HCT116 (cell line): Measurements from ENCODE around the gene CLIC5. TPM values are rescaled to one million over a fixed set of nuclear protein-coding genes. Genes with fewer than 3 reads are reported as not detected.

ENCODE experiments used
- ATAC-seq: fragments of 200-7000 bp; cut with Tn5 transposase; 2 replicates; pipeline ENCODE4 v1.9.1; 2020; ENCODE audit warnings: mild to moderate bottlenecking, moderate library complexity
- BruUV-seq: library from RNA; stranded (reverse); fragments of 400-500 nt; replicated peaks from 2 replicates; lab custom pipeline; 2021; lab: Mats Ljungman, UMichigan
- CTCF ChIA-PET: fragments of 300-600 bp; sonication (Branson Sonifier 250); formaldehyde crosslinking; loops from one replicate; lab custom pipeline; 2021; ENCODE audit warnings: antibody characterized with exemption; lab: Charles Lee
- POLR2A ChIA-PET: fragments of 300-600, 350-600 bp; sonication (Branson Sonifier 250); formaldehyde crosslinking; loops from one replicate; lab custom pipeline; 2021; ENCODE audit warnings: antibody characterized with exemption; lab: Charles Lee
- RAD21 ChIA-PET, 2 experiments: fragments of 300-600 bp; sonication (Branson Sonifier 250); formaldehyde crosslinking; loops; one replicate each; lab custom pipeline; 2023; ENCODE audit warnings: low total read pairs in 2 of 2; ENCODE audit not compliant: uncharacterized antibody in 2 of 2, unreplicated experiment in 2 of 2, low non-redundant PET in 1 of 2; lab: Charles Lee
- DNase-seq: peaks from one replicate; pipeline ENCODE4 v3.0.0-alpha.2; 2010; ENCODE audit warnings: low read depth, low spot score
- H2AFZ ChIP-seq: fragments of 200-600 bp; shearing (Covaris generic), sonication (generic); 2 replicates; pipeline ENCODE4 v1.6.1; 2017; ENCODE audit warnings: low read depth, mixed run types, mixed read lengths, antibody characterized with exemption, low read length; ENCODE audit not compliant: poor library complexity, severe bottlenecking
- H3K27ac ChIP-seq: 2 replicates; pipeline ENCODE4 v1.5.1; 2012; ENCODE audit warnings: low read depth, low read length
- H3K27me3 ChIP-seq: fragments of 200-600 bp; sonication (generic); 2 replicates; pipeline ENCODE4 v1.6.1; 2016; ENCODE audit warnings: mixed run types, low read length, mixed read lengths; ENCODE audit not compliant: insufficient read depth
- H3K36me3 ChIP-seq, 2 experiments: fragments of 200-500 bp in 1 of 2; fragments of 200-600 bp in 1 of 2; sonication (Bioruptor generic) in 1 of 2; sonication (generic) in 1 of 2; 2 replicates each; pipeline versions ENCODE4 v1.5.1 to v1.6.1; 2014 to 2016; ENCODE audit warnings: low read length in 2 of 2, inconsistent platforms in 1 of 2, mixed read lengths in 1 of 2, mixed run types in 1 of 2; ENCODE audit not compliant: insufficient read depth in 2 of 2, control insufficient read depth in 1 of 2
- H3K4me1 ChIP-seq, 2 experiments: fragments of 200-600 bp in 1 of 2; sonication (generic) in 1 of 2; 2 replicates each; pipeline versions ENCODE4 v1.5.1 to v1.6.1; 2012 to 2017; ENCODE audit warnings: low read length in 2 of 2, inconsistent platforms in 1 of 2, mild to moderate bottlenecking in 1 of 2, mixed read lengths in 1 of 2, mixed run types in 1 of 2, moderate library complexity in 1 of 2; ENCODE audit not compliant: insufficient read depth in 2 of 2, control insufficient read depth in 1 of 2
- H3K4me2 ChIP-seq: fragments of 200-600 bp; sonication (generic); 2 replicates; pipeline ENCODE4 v1.6.1; 2017; ENCODE audit warnings: mixed run types, low read length, mixed read lengths
- H3K4me3 ChIP-seq, 2 experiments: fragments of 200-600 bp in 1 of 2; sonication (generic) in 1 of 2; replicated peaks in 1 of 2; 2 replicates each; pipeline ENCODE4 v1.5.1; 2011 to 2016; ENCODE audit warnings: low read length in 2 of 2, control low read depth in 1 of 2, low read depth in 1 of 2, mild to moderate bottlenecking in 1 of 2, mixed read lengths in 1 of 2, mixed run types in 1 of 2
- H3K79me2 ChIP-seq: fragments of 200-600 bp; sonication (generic); 2 replicates; pipeline ENCODE4 v1.6.1; 2017; ENCODE audit warnings: mild to moderate bottlenecking, mixed run types, low read length, moderate library complexity, mixed read lengths; ENCODE audit not compliant: insufficient read depth
- H3K9ac ChIP-seq: fragments of 200-600 bp; sonication (generic); 2 replicates; pipeline ENCODE4 v1.6.1; 2016; ENCODE audit warnings: low read length, mixed read lengths
- H3K9me2 ChIP-seq: fragments of 200-600 bp; sonication (generic), shearing (Covaris generic); 2 replicates; pipeline ENCODE4 v1.6.1; 2017; ENCODE audit warnings: mixed run types, mild to moderate bottlenecking, moderate library complexity; ENCODE audit not compliant: insufficient read depth
- H3K9me3 ChIP-seq, 2 experiments: fragments of 200-500 bp in 1 of 2; fragments of 200-600 bp in 1 of 2; sonication (Bioruptor generic) in 1 of 2; sonication (generic) in 1 of 2; 2 replicates each; pipeline ENCODE4 v1.6.1; 2014 to 2017; ENCODE audit warnings: low read length in 2 of 2, mixed read lengths in 2 of 2, inconsistent platforms in 1 of 2, low read depth in 1 of 2, mild to moderate bottlenecking in 1 of 2, mixed run types in 1 of 2, moderate library complexity in 1 of 2; ENCODE audit not compliant: control insufficient read depth in 1 of 2, insufficient read depth in 1 of 2
- H4K20me1 ChIP-seq: fragments of 200-600 bp; sonication (generic), shearing (Covaris generic); 2 replicates; pipeline ENCODE4 v1.6.1; 2017; ENCODE audit warnings: mixed run types, mild to moderate bottlenecking, moderate library complexity; ENCODE audit not compliant: insufficient read depth
- POLR2A ChIP-seq: IDR thresholded peaks from 2 replicates; pipeline ENCODE4 v1.7.0; 2011; ENCODE audit warnings: borderline replicate concordance; ENCODE audit not compliant: insufficient read depth, insufficient read length; ENCODE audit errors: extremely low read depth
- REST ChIP-seq: IDR thresholded peaks from 2 replicates; pipeline ENCODE4 v1.6.1; 2012; ENCODE audit warnings: low read depth
- SIN3A ChIP-seq: IDR thresholded peaks from 2 replicates; pipeline ENCODE4 v1.6.1; 2012; ENCODE audit warnings: low read depth
- SP1 ChIP-seq: IDR thresholded peaks from 2 replicates; pipeline ENCODE4 v1.6.1; 2012; ENCODE audit warnings: low read depth
- SRF ChIP-seq: IDR thresholded peaks from 2 replicates; pipeline ENCODE4 v1.6.1; 2012; ENCODE audit warnings: low read depth
- ZBTB33 ChIP-seq: IDR thresholded peaks from 2 replicates; pipeline ENCODE4 v1.6.1; 2011; ENCODE audit warnings: mild to moderate bottlenecking, low read length, moderate library complexity; ENCODE audit not compliant: insufficient replicate concordance; ENCODE audit errors: extremely low read depth
- intact Hi-C: fragments of 100-400 bp; cut with micrococcal nuclease; formaldehyde crosslinking; loops from 2 replicates; pipeline ENCODE4 v1.10.0; 2022
- total RNA-seq: library from RNA; stranded (reverse); gene quantifications from one replicate; pipeline ENCODE4 v1.2.1, GENCODE V29; 2021; ENCODE audit not compliant: unreplicated experiment

CLIC5 gene
- total RNA-seq, 1 experiment from 2014 or later: 0.20 TPM

- intact Hi-C loops: no loop called here
- Histone ChIP-seq H3K9me2 (no peaks in the 10 kb centered on the region), H3K27me3 (no peaks in the 10 kb centered on the region), H4K20me1 (no peaks in the 10 kb centered on the region), H3K4me2 (no peak overlapping the region), H3K4me3 (no peak overlapping the region), H3K4me1 (peaks cover 2 to 15% of the 10 kb centered on the region in 2 experiments; a peak in 2 of 4 replicates), H3K9me3 (no peaks in the 10 kb centered on the region), H3K9ac (no peak overlapping the region), H3K79me2 (no peaks in the 10 kb centered on the region), H2AFZ (no peak overlapping the region), H3K36me3 (no peaks in the 10 kb centered on the region), H3K27ac (no peak overlapping the region)
- TF ChIP-seq REST (no peak), POLR2A (no peak), ZBTB33 (no peak), SIN3A (no peak), SRF (no peak), SP1 (no peak)
- POLR2A ChIA-PET: no interaction called here
- RAD21 ChIA-PET: no interaction called here
- no peak for DNase-seq
- no TSS peak for BruUV-seq
- CTCF ChIA-PET: no interaction called here
- ATAC-seq: no peak
Observed at GRCh38 chr6:45983062-45983461, 32.6 kb downstream of the CLIC5 start.
